Measurements from ENCODE around the gene PXMP2. TPM values are rescaled to one million over a fixed set of nuclear protein-coding genes. Genes with fewer than 3 reads are reported as not detected.

PXMP2 gene
- total RNA-seq, 1 donor from 2014 or later, result 25.6 TPM

- DNase-seq (ENCODE audit: extremely low spot score, unreplicated experiment), result no peak
- Mint-ChIP-seq H3K27me3 (ENCODE audit: unreplicated experiment) (no peaks in the 10 kb centered on the region), H3K9me3 (ENCODE audit: unreplicated experiment) (no peaks in the 10 kb centered on the region), H3K36me3 (ENCODE audit: unreplicated experiment) (peaks cover 41% of the 10 kb centered on the region), H3K4me3 (ENCODE audit: unreplicated experiment) (no peak overlapping the region), H3K27ac (ENCODE audit: unreplicated experiment) (no peak overlapping the region), H3K4me1 (ENCODE audit: unreplicated experiment) (no peaks in the 10 kb centered on the region)
- TF ChIP-seq CTCF (IDR thresholded peaks at IDR 0.05), result no peak
Measured at GRCh38 chr12:132673288-132674179, 13.9 kb upstream of the PXMP2 start.

- Mint-ChIP-seq H3K9me3 (ENCODE audit: unreplicated experiment) (no peaks in the 10 kb centered on the region), H3K36me3 (ENCODE audit: unreplicated experiment) (peaks cover 37% of the 10 kb centered on the region), H3K4me1 (ENCODE audit: unreplicated experiment) (no peaks in the 10 kb centered on the region), H3K27ac (ENCODE audit: unreplicated experiment) (no peak overlapping the region), H3K4me3 (ENCODE audit: unreplicated experiment) (no peak overlapping the region), H3K27me3 (ENCODE audit: unreplicated experiment) (no peaks in the 10 kb centered on the region)
- DNase-seq (ENCODE audit: extremely low spot score, unreplicated experiment), result no peak
- TF ChIP-seq CTCF (IDR thresholded peaks at IDR 0.05), result no peak
Measured at GRCh38 chr12:132674561-132674960, 12.8 kb upstream of the PXMP2 start.

- Mint-ChIP-seq H3K27me3 (ENCODE audit: unreplicated experiment) (no peaks in the 10 kb centered on the region), H3K4me1 (ENCODE audit: unreplicated experiment) (no peaks in the 10 kb centered on the region), H3K4me3 (ENCODE audit: unreplicated experiment) (no peak overlapping the region), H3K9me3 (ENCODE audit: unreplicated experiment) (no peaks in the 10 kb centered on the region), H3K36me3 (ENCODE audit: unreplicated experiment) (peaks cover 38% of the 10 kb centered on the region), H3K27ac (ENCODE audit: unreplicated experiment) (no peak overlapping the region)
- DNase-seq (ENCODE audit: extremely low spot score, unreplicated experiment), result no peak
- no peak for TF ChIP-seq CTCF (IDR thresholded peaks at IDR 0.05)
Measured at GRCh38 chr12:132675757-132676432, 11.5 kb upstream of the PXMP2 start.

GRCh38 chr12:132677492-132677891 is 9.9 kb upstream of the PXMP2 start:
- H3K4me3 Mint-ChIP-seq (ENCODE audit: unreplicated experiment), result no peak overlapping the region
- no peaks in the 10 kb centered on the region for H3K27me3 Mint-ChIP-seq (ENCODE audit: unreplicated experiment)
- DNase-seq (ENCODE audit: extremely low spot score, unreplicated experiment), result no peak
- H3K4me1 Mint-ChIP-seq (ENCODE audit: unreplicated experiment), result no peaks in the 10 kb centered on the region
- no peaks in the 10 kb centered on the region for H3K9me3 Mint-ChIP-seq (ENCODE audit: unreplicated experiment)
- no peak overlapping the region for H3K27ac Mint-ChIP-seq (ENCODE audit: unreplicated experiment)
- peaks cover 31% of the 10 kb centered on the region for H3K36me3 Mint-ChIP-seq (ENCODE audit: unreplicated experiment)
- no peak for TF ChIP-seq CTCF (IDR thresholded peaks at IDR 0.05)

- peak overlapping the region; percentile 16 for H3K27ac Mint-ChIP-seq (ENCODE audit: unreplicated experiment)
- H3K36me3 Mint-ChIP-seq (ENCODE audit: unreplicated experiment), result no peaks in the 10 kb centered on the region
- no peaks in the 10 kb centered on the region for H3K27me3 Mint-ChIP-seq (ENCODE audit: unreplicated experiment)
- H3K4me1 Mint-ChIP-seq (ENCODE audit: unreplicated experiment), result peaks cover 20% of the 10 kb centered on the region
- no peak for DNase-seq (ENCODE audit: extremely low spot score, unreplicated experiment)
- no peaks in the 10 kb centered on the region for H3K9me3 Mint-ChIP-seq (ENCODE audit: unreplicated experiment)
- TF ChIP-seq CTCF (IDR thresholded peaks at IDR 0.05), result no peak
- peak overlapping the region; percentile 66 for H3K4me3 Mint-ChIP-seq (ENCODE audit: unreplicated experiment)
Measured at GRCh38 chr12:132685400-132685799, 2.0 kb upstream of the PXMP2 start.
